ENCODE results near the gene SLC30A7.

GRCh38 chr1:101006553-101006952 lies 110.7 kb downstream of the SLC30A7 start:
- no peak for TF ChIP-seq GATA2 (IDR thresholded peaks at IDR 0.05; ENCODE audit: low read depth, low read length)
- TF ChIP-seq GATA3 (IDR thresholded peaks at IDR 0.05; ENCODE audit: low read depth, low read length) = no peak
